Activated T-helper 9 cell treated with anti-CD3 and anti-CD28 coated beads, Interleukin-2, amount 50 U/mL, for 16 hours (primary cell): ENCODE measurements around the gene CTAGE9.
"Not testable (repeated sequence)": the region's sequence is repeated elsewhere in the genome, so short reads cannot be mapped to it uniquely, and the experiment has no call there.

Source experiments
- DNase-seq: peaks from one replicate; pipeline ENCODE4 v3.0.0-alpha.2; 2020; ENCODE audit warnings: low read depth

Gene CTAGE9, protein sequence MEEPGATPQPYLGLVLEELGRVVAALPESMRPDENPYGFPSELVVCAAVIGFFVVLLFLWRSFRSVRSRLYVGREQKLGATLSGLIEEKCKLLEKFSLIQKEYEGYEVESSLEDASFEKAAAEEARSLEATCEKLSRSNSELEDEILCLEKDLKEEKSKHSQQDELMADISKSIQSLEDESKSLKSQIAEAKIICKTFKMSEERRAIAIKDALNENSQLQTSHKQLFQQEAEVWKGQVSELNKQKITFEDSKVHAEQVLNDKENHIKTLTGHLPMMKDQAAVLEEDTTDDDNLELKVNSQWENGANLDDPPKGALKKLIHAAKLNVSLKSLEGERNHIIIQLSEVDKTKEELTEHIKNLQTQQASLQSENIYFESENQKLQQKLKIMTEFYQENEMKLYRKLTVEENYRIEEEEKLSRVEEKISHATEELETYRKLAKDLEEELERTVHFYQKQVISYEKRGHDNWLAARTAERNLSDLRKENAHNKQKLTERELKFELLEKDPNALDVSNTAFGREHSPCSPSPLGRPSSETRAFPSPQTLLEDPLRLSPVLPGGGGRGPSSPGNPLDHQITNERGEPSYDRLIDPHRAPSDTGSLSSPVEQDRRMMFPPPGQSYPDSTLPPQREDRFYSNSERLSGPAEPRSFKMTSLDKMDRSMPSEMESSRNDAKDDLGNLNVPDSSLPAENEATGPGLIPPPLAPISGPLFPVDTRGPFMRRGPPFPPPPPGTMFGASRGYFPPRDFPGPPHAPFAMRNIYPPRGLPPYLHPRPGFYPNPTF

GRCh38 chr6:131710917-131711316 lies at the start of gene CTAGE9:
TSS of gene CTAGE9 (minus strand) at chr6:131711017. CDS start at chr6:131711017, 0 bp downstream.
- not testable (repeated sequence) for DNase-seq

DNA sequence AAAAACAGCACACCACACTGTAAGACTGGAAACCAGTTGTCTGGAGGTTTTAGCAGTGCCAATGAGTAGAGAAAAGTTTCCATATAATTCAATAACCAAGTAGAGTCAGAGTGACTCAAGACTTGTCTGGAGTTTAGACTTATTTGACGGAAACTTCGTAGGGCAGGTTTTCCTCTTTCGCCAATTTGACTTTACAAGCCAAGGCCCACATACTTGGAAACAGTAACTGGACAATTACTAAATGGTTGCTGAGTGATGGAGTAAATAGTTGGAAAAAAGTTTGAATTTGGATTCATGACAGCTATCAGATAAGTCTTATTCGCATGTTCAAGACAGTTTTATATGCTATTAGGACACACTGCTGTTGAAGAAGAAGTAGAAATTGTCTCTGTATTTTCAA lies 48.1 kb upstream of the CTAGE9 start:
- DNase-seq = no peak

GRCh38 chr6:131756039-131756438 lies 45.2 kb upstream of the CTAGE9 start:
- no peak for DNase-seq

DNA sequence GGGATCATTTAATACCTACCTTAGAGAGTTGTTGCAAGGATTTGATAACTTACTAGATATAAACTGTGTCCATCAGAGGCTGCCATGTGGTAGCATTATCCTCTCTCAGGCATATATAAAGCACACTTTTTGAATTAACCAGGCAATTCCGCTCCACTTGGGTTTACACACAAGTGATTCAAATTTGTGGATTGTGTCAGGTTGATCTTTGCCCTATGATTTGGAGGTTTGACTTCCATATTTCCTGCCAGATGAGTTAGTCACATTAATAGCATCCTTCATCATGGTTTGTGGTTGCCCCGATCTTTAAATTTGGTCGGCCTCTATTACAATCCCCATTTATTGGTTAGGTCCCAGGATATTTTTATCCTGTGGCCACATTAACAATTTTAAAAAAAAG lies 44.8 kb upstream of the CTAGE9 start:
- DNase-seq = no peak

- no peak for DNase-seq
Measured at GRCh38 chr6:131754715-131755567, 44.1 kb upstream of the CTAGE9 start.

GRCh38 chr6:131754088-131754487 lies 43.3 kb upstream of the CTAGE9 start:
- no peak for DNase-seq

- not testable (repeated sequence) for DNase-seq
Measured at GRCh38 chr6:131751012-131751715, 40.3 kb upstream of the CTAGE9 start.

DNA sequence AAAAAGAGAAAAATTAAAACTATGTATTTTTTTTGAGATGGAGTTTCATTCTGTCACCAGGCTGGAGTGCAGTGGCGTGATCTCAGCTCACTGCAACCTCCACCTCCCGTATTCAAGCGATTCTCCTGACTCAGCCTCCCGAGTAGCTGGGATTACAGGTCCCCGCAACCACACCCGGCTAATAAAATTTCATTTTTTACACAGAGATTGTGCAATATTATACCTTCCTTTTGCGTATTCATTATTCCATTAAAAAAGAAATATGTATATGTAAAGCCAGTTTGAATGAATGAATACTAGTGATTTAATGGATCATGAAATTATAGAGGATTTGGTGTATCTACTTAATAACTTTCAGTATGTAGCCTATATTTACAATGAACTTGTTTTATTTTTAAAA lies 38.2 kb upstream of the CTAGE9 start:
- DNase-seq = no peak

- DNase-seq = no peak
Measured at GRCh38 chr6:131747821-131748353, 37.1 kb upstream of the CTAGE9 start.

- DNase-seq = no peak
Measured at GRCh38 chr6:131745476-131745875, 34.7 kb upstream of the CTAGE9 start.

DNA sequence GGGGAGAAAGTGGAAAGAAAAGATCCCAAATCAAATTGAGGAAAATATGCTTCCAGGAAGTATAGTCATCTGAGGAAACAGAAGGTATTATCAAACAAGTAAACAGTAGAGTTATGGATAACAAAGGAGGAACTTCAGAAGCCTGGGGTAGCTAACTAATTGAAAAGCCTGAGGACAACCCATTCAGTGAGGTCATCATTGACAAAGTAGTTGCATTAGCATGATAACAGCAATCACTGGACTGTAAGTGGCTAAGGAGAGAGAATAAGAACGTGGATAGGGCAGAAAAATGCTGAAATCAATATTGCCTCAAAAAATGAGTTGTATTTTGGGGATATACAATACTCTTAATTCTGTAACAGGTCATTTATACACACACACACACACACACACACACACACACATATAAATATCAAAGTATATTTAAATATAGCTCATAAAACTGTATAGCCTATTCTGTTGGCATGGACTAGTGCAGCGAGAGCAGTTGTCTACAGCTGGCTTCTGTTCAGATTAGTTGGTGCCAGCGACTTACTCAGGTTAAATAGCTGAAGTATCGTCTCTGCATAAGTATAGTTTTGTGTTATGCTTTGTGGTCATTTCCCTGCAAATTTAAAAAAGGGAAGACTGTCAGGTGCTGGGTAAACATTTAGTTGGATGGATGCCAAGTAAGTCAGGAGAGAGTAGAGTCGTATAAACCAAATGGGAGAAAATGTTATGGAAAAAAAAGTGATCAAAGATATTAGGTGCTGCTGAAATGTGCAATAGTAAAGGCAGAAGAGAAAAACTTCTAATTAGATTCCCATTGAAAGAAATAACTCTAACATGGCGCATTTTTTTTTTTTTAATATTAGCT lies 33.8 kb upstream of the CTAGE9 start:
- no peak for DNase-seq

DNA sequence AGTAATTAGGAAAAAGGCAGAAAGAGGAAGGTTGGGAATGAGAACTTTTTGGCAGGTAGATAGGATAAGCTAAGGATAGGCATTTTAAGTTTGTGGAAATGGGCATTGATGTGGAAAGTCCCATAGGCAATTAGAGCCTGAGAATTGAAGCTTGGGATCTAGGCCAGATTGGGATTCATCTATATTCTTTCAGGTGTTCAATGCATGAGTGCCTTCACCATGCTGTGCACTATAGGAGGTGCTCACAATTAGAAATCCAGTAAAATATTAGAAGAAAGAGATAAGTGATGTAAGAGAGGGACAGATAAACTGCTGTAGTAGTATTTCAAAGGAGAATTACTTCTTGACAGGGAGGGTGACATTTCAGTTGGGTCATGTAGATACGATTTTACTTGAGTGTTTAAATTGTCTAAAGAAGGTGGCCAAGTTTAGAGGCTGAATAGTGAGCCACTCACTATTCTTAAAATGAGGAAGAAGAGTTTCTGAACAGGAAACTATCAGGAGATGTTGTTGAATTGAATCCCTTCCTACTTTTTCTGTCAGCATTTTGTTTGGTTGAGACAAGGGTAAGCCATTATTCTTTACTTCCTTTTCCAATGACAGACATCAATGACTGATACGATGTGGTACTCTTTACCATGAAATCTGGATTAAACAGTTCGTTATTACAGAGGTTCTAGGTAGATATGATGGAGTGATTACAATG lies 31.0 kb upstream of the CTAGE9 start:
- no peak for DNase-seq

GRCh38 chr6:131740161-131740560 lies 29.3 kb upstream of the CTAGE9 start:
- DNase-seq = no peak

- DNase-seq = no peak
Measured at GRCh38 chr6:131739136-131739535, 28.3 kb upstream of the CTAGE9 start.

DNA sequence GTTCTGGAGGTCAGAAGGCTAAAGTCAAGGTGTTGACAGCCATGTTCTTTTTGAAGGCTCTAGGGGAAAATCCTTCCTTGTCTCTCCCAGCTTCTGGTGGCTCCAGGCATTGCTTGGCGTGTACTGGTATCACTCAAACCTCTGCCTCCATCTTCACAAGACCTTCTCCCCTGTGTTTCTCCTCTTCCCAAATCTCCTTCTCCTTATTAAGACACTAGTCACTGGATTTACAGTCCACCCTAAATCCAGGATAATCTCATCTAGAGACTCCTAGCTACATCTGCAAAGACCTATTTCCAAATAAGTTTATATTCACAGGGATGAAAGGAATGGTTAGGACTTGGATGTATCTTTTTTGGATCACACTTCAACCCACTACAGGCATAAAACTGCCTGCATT lies 26.0 kb upstream of the CTAGE9 start:
- DNase-seq = no peak

- DNase-seq = no peak
Measured at GRCh38 chr6:131736003-131736596, 25.3 kb upstream of the CTAGE9 start.

- no peak for DNase-seq
Measured at GRCh38 chr6:131733376-131734016, 22.7 kb upstream of the CTAGE9 start.

GRCh38 chr6:131731224-131731623 lies 20.4 kb upstream of the CTAGE9 start:
- DNase-seq = no peak

GRCh38 chr6:131730264-131730663 lies 19.4 kb upstream of the CTAGE9 start:
- DNase-seq = no peak
